ENCODE results near the gene ENDOV.
"Not testable (repeated sequence)": the region's sequence is repeated elsewhere in the genome, so short reads cannot be mapped to it uniquely, and the experiment has no call there.

ENDOV gene

DNA sequence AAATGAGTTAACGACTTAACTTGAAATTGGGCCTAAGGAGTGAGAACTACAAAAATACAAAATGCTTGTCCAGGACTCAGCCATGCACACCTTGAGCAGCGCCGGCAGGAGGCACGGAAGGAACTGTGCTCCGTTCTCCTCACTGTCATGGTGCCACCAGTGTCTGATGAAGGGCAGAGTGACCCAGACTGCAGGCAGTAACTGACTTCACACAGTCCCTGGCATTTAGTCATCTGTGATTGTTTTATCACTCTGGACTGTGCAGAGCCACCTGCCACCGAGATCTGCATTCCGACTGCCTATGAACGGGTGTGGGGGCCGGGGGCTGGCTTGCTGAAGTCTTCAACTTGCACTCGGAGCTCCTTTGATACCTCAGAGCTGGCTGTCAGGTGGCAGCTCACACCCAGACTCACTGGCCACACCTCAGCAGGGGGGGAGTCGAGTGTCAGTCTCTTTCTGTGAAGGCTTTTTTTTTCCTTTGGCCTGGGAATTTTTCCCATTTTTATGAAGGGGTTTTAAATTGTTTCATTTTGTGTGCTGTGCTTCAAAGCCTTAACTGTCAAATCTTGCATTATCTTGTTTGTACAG lies 20.2 kb upstream of the ENDOV start:
- Histone ChIP-seq H3K36me3 (ENCODE audit: control insufficient read depth in 4 of 4, insufficient read depth in 4 of 4, low read length in 3 of 4) (peaks cover 7 to 52% (median 37%) of the 10 kb centered on the region in 4 experiments), H3K27me3 (replicated peaks in 2 of 5; ENCODE audit: control insufficient read depth in 4 of 5, insufficient read depth in 5 of 5, low read length in 4 of 5) (no peaks in the 10 kb centered on the region), H3K27ac (ENCODE audit: insufficient read depth in 1 of 2, low read depth in 1 of 2, low read length in 2 of 2, poor library complexity in 1 of 2, severe bottlenecking in 2 of 2) (no peak overlapping the region), H3K4me1 (ENCODE audit: control extremely low read depth in 1 of 4, control insufficient read depth in 4 of 4, insufficient read depth in 4 of 4, low read length in 3 of 4) (no peaks in the 10 kb centered on the region), H3K9me3 (ENCODE audit: control extremely low read depth in 1 of 5, control insufficient read depth in 4 of 5, insufficient read depth in 2 of 5, low read depth in 1 of 5, low read length in 4 of 5) (no peaks in the 10 kb centered on the region), H3K4me3 (ENCODE audit: control insufficient read depth in 1 of 7, extremely low read depth in 1 of 7, insufficient read depth in 4 of 7, low read depth in 2 of 7, low read length in 6 of 7) (no peak overlapping the region)
- no peak for DNase-seq
- CTCF ChIA-PET, result no interaction called here
- over 99% methylated on average over 10 of the region's 11 CpGs for WGBS (ENCODE audit: insufficient coverage)
- POLR2A ChIA-PET, result no interaction called here

DNA sequence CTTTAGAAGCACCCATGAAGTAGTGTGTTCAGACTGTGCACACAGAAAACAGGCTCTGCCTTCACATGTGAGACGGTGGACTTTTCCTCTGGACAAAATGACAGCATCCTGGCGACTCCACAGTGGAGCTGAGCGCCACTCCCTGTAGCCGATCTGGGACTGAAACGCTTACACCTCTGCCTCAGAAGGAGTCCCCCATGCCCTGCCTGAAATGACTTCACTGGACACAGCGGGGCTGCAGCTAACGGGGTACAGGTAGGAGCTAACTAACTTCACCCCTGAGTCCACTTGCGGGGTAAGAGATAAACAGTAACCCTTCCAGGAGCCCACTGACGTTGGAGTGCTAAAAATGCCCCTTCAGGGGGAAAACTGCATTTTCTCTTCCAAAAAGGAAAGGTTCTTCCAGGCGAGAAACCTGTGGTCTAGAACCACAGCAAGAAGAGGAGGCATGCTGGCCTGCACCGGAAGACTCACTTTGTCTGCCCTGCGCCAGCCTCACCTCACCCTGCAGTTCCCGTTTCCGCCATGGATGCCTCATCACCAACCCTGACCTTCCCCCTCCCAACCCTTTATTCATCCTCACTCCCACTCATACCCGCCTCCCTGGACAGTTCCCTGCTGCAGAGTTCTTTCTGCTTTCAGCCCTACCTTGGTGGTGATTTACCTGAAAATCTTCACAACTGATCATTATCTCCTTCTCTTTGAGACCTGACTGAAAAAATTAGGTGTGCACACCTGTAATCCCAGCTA lies 19.4 kb upstream of the ENDOV start:
- POLR2A ChIA-PET, result interaction anchor here (1.0 kb wide), 1 partner anchor 11 kb away, joined by 4 read pairs; no protein-coding TSS in a partner anchor
- DNase-seq, result peak in 2 of 3 donors; percentile 9 to 11
- WGBS (ENCODE audit: insufficient coverage), result 86% methylated on average over 14 of the region's 15 CpGs
- Histone ChIP-seq H3K9me3 (ENCODE audit: control extremely low read depth in 1 of 5, control insufficient read depth in 4 of 5, insufficient read depth in 2 of 5, low read depth in 1 of 5, low read length in 4 of 5) (no peaks in the 10 kb centered on the region), H3K4me3 (ENCODE audit: control insufficient read depth in 1 of 7, extremely low read depth in 1 of 7, insufficient read depth in 4 of 7, low read depth in 2 of 7, low read length in 6 of 7) (no peak overlapping the region), H3K27ac (ENCODE audit: insufficient read depth in 1 of 2, low read depth in 1 of 2, low read length in 2 of 2, poor library complexity in 1 of 2, severe bottlenecking in 2 of 2) (no peak overlapping the region), H3K36me3 (ENCODE audit: control insufficient read depth in 4 of 4, insufficient read depth in 4 of 4, low read length in 3 of 4) (peaks cover 4 to 45% (median 30%) of the 10 kb centered on the region in 4 experiments), H3K27me3 (replicated peaks in 2 of 5; ENCODE audit: control insufficient read depth in 4 of 5, insufficient read depth in 5 of 5, low read length in 4 of 5) (no peaks in the 10 kb centered on the region), H3K4me1 (ENCODE audit: control extremely low read depth in 1 of 4, control insufficient read depth in 4 of 4, insufficient read depth in 4 of 4, low read length in 3 of 4) (no peaks in the 10 kb centered on the region)
- CTCF ChIA-PET, result no interaction called here

DNA sequence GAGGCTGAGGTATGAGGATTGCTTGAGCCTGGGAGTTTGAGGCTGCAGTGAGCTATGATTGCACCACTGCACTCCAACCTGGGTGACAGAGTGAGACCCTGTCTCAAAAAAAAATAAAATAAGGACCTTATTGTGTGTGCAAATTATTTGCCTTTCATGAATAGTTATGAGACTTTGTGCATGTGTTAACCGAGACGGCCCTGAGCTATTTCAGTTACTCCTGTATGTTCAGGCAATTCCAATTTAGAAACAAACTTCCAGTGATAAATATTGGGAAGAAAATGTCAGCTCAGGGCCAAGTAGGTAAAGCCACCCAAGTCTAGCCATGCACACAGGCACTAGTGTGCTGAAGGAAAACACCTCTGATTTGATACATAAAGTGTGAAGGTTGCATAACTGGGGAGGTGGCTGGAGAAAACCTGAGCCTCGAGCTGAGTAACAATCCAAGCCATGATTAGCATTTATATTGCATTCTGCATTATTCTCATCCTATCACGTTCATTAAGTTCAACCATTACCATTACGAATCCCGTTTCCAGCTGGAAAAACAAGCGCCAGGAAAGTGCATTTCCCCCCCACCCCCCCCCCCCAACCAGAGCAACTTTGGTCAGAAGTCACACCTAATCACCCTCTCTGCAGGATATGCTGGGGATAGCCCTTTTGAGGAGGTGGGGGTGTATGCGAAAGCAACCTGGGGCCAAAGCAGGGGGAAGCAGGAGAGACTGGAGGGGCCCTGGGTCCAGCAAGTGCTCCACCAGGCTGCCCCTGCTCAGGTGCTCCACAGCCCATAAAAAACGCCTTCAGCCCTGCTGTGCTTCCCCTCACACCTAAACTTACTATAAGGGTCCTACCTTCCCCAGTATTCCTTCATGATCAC lies 18.6 kb upstream of the ENDOV start:
- CTCF ChIA-PET, result no interaction called here
- no peaks in the 10 kb centered on the region for H3K4me1 ChIP-seq (ENCODE audit: control extremely low read depth in 1 of 4, control insufficient read depth in 4 of 4, insufficient read depth in 4 of 4, low read length in 3 of 4)
- H3K27ac ChIP-seq (ENCODE audit: insufficient read depth in 1 of 2, low read depth in 1 of 2, low read length in 2 of 2, poor library complexity in 1 of 2, severe bottlenecking in 2 of 2), result no peak overlapping the region
- H3K9me3 ChIP-seq (ENCODE audit: control extremely low read depth in 1 of 5, control insufficient read depth in 4 of 5, insufficient read depth in 2 of 5, low read depth in 1 of 5, low read length in 4 of 5), result no peaks in the 10 kb centered on the region
- H3K4me3 ChIP-seq (ENCODE audit: control insufficient read depth in 1 of 7, extremely low read depth in 1 of 7, insufficient read depth in 4 of 7, low read depth in 2 of 7, low read length in 6 of 7), result no peak overlapping the region
- no peak for DNase-seq
- H3K27me3 ChIP-seq (replicated peaks in 2 of 5; ENCODE audit: control insufficient read depth in 4 of 5, insufficient read depth in 5 of 5, low read length in 4 of 5), result no peaks in the 10 kb centered on the region
- WGBS (ENCODE audit: insufficient coverage), result 85% methylated on average over 6 of the region's 9 CpGs
- peaks cover 4 to 40% (median 27%) of the 10 kb centered on the region in 4 experiments for H3K36me3 ChIP-seq (ENCODE audit: control insufficient read depth in 4 of 4, insufficient read depth in 4 of 4, low read length in 3 of 4)
- POLR2A ChIA-PET, result interaction anchor here (1.0 kb wide), 1 partner anchor 12 kb away, joined by 4 read pairs; no protein-coding TSS in a partner anchor

DNA sequence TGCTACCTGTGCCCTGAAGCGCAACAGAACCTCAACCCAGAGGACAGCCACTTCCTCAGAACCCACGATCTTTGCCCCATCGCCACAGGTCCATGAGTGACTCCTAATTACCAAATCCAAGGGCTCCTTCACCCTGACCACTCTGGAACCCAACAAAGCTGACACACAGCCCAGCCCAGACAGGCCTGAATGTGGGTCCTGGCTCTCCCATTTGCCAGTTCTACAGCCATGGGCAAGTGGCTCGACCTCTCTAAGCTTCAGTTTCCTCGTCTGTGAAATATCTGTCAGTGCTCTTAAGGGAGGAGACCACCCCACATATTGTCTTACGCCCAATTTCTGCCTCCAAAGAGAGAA lies 18.0 kb upstream of the ENDOV start:
- DNase-seq, result no peak
- Histone ChIP-seq H3K4me3 (ENCODE audit: control insufficient read depth in 1 of 7, extremely low read depth in 1 of 7, insufficient read depth in 4 of 7, low read depth in 2 of 7, low read length in 6 of 7) (no peak overlapping the region), H3K4me1 (ENCODE audit: control extremely low read depth in 1 of 4, control insufficient read depth in 4 of 4, insufficient read depth in 4 of 4, low read length in 3 of 4) (no peaks in the 10 kb centered on the region), H3K27me3 (replicated peaks in 2 of 5; ENCODE audit: control insufficient read depth in 4 of 5, insufficient read depth in 5 of 5, low read length in 4 of 5) (no peaks in the 10 kb centered on the region), H3K27ac (ENCODE audit: insufficient read depth in 1 of 2, low read depth in 1 of 2, low read length in 2 of 2, poor library complexity in 1 of 2, severe bottlenecking in 2 of 2) (no peak overlapping the region), H3K36me3 (ENCODE audit: control insufficient read depth in 4 of 4, insufficient read depth in 4 of 4, low read length in 3 of 4) (peaks cover 4 to 34% (median 25%) of the 10 kb centered on the region in 4 experiments), H3K9me3 (ENCODE audit: control extremely low read depth in 1 of 5, control insufficient read depth in 4 of 5, insufficient read depth in 2 of 5, low read depth in 1 of 5, low read length in 4 of 5) (no peaks in the 10 kb centered on the region)
- ChIA-PET CTCF (no interaction called here), POLR2A (no interaction called here)
- WGBS (ENCODE audit: insufficient coverage), result 86% methylated on average over 2 of the region's 6 CpGs

DNA sequence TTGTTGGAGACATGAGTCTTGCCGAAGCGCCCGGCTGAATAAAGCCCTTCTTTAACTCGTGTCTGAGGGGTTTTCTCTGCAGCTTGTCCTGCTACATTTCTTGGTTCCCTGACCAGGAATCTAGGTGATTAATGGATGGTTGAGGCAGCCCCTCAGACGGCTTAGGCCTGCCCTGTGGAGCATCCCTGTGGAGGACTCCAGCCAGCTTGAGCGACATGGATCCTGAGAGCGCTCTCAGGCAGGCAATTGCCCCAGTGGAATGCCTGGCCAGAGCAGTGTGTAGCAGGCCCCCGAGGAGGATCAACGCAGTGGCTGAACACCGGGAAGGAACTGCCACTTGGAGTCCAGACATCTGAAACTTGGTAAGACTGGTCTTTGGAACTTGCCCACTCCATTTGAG lies 17.3 kb upstream of the ENDOV start:
- peaks cover 4 to 29% (median 24%) of the 10 kb centered on the region in 4 experiments for H3K36me3 ChIP-seq (ENCODE audit: control insufficient read depth in 4 of 4, insufficient read depth in 4 of 4, low read length in 3 of 4)
- ChIA-PET CTCF (no interaction called here), POLR2A (no interaction called here)
- H3K4me1 ChIP-seq (ENCODE audit: control extremely low read depth in 1 of 4, control insufficient read depth in 4 of 4, insufficient read depth in 4 of 4, low read length in 3 of 4), result no peaks in the 10 kb centered on the region
- no peak for DNase-seq
- H3K27ac ChIP-seq (ENCODE audit: insufficient read depth in 1 of 2, low read depth in 1 of 2, low read length in 2 of 2, poor library complexity in 1 of 2, severe bottlenecking in 2 of 2), result no peak overlapping the region
- H3K4me3 ChIP-seq (ENCODE audit: control insufficient read depth in 1 of 7, extremely low read depth in 1 of 7, insufficient read depth in 4 of 7, low read depth in 2 of 7, low read length in 6 of 7), result no peak overlapping the region
- H3K9me3 ChIP-seq (ENCODE audit: control extremely low read depth in 1 of 5, control insufficient read depth in 4 of 5, insufficient read depth in 2 of 5, low read depth in 1 of 5, low read length in 4 of 5), result no peaks in the 10 kb centered on the region
- 87% methylated on average over 7 of the region's 10 CpGs for WGBS (ENCODE audit: insufficient coverage)
- H3K27me3 ChIP-seq (replicated peaks in 2 of 5; ENCODE audit: control insufficient read depth in 4 of 5, insufficient read depth in 5 of 5, low read length in 4 of 5), result no peaks in the 10 kb centered on the region

DNA sequence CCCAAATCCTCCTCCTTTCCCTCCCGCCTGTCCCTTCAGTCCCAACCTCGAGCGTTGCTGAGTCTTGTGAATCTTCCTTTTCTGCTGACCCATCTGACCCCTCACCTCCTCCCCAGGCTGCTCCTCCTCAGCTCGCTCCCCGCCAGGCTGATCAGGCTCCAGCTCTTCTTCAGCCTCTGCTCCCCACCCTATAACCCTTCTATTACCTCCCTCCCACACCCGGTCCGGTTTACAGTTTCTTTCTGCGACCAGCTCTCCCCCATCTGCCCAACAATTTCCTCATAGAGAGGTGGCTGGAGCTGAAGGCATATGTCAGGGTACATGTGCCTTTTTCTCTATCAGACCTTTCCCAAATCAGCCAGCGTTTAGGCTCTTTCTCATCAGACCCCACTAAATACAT lies 13.9 kb upstream of the ENDOV start:
- not testable (repeated sequence) for H3K9me3 ChIP-seq (ENCODE audit: control extremely low read depth in 1 of 5, control insufficient read depth in 4 of 5, insufficient read depth in 2 of 5, low read depth in 1 of 5, low read length in 4 of 5)

DNA sequence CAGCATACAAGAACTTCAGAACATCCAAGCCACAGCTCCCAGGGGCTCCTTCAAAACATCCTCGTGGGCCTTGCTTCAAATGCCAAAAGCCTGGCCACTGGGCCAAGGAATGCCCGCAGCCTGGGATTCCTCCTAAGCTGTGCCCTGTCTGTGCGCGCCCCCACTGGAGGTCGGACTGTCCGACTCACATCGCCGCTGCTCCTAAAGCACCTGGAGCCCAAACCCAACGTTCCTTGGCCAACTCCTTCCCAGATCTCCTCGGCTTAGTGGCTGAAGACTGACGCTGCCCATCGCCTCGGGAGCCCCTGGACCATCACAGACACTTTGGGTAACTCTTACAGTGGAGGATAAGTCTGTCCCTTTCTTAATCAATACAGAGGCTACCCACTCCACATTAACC lies 12.9 kb upstream of the ENDOV start:
- H3K9me3 ChIP-seq (ENCODE audit: control extremely low read depth in 1 of 5, control insufficient read depth in 4 of 5, insufficient read depth in 2 of 5, low read depth in 1 of 5, low read length in 4 of 5); H3K27ac ChIP-seq (ENCODE audit: insufficient read depth in 1 of 2, low read depth in 1 of 2, low read length in 2 of 2, poor library complexity in 1 of 2, severe bottlenecking in 2 of 2); CTCF ChIA-PET; H3K4me3 ChIP-seq (ENCODE audit: control insufficient read depth in 1 of 7, extremely low read depth in 1 of 7, insufficient read depth in 4 of 7, low read depth in 2 of 7, low read length in 6 of 7); POLR2A ChIA-PET; DNase-seq; H3K36me3 ChIP-seq (ENCODE audit: control insufficient read depth in 4 of 4, insufficient read depth in 4 of 4, low read length in 3 of 4); H3K4me1 ChIP-seq (ENCODE audit: control extremely low read depth in 1 of 4, control insufficient read depth in 4 of 4, insufficient read depth in 4 of 4, low read length in 3 of 4): not testable (repeated sequence)
- peaks cover 0 to 14% (median 2%) of the 10 kb centered on the region in 5 experiments for H3K27me3 ChIP-seq (replicated peaks in 2 of 5; ENCODE audit: control insufficient read depth in 4 of 5, insufficient read depth in 5 of 5, low read length in 4 of 5)
- WGBS (ENCODE audit: insufficient coverage), result 95% methylated on average over 7 of the region's 13 CpGs

More for the DNA sequence above, 13.9 kb upstream of the ENDOV start:
- H3K27me3 ChIP-seq (replicated peaks in 2 of 5; ENCODE audit: control insufficient read depth in 4 of 5, insufficient read depth in 5 of 5, low read length in 4 of 5); POLR2A ChIA-PET; H3K4me3 ChIP-seq (ENCODE audit: control insufficient read depth in 1 of 7, extremely low read depth in 1 of 7, insufficient read depth in 4 of 7, low read depth in 2 of 7, low read length in 6 of 7); H3K27ac ChIP-seq (ENCODE audit: insufficient read depth in 1 of 2, low read depth in 1 of 2, low read length in 2 of 2, poor library complexity in 1 of 2, severe bottlenecking in 2 of 2); DNase-seq; H3K36me3 ChIP-seq (ENCODE audit: control insufficient read depth in 4 of 4, insufficient read depth in 4 of 4, low read length in 3 of 4); CTCF ChIA-PET; H3K4me1 ChIP-seq (ENCODE audit: control extremely low read depth in 1 of 4, control insufficient read depth in 4 of 4, insufficient read depth in 4 of 4, low read length in 3 of 4): not testable (repeated sequence)
- WGBS (ENCODE audit: insufficient coverage), result 96% methylated on average over 8 of the region's 9 CpGs
